ENCODE results near the gene RTBDN. TPM values are rescaled to one million over a fixed set of nuclear protein-coding genes. Genes with fewer than 3 reads are reported as not detected.
A peak's percentile ranks its signal among the peaks of the same experiment; 100 is the strongest.
"Not testable (repeated sequence)": the region's sequence is repeated elsewhere in the genome, so short reads cannot be mapped to it uniquely, and the experiment has no call there.

RTBDN gene
- total RNA-seq, 1 donor from 2014 or later = not detected

- no peak for TF ChIP-seq CTCF (conservative IDR thresholded peaks at IDR 0.05)
- Mint-ChIP-seq H3K4me3 (no peak overlapping the region), H3K9me3 (no peaks in the 10 kb centered on the region), H3K36me3 (no peaks in the 10 kb centered on the region), H3K27ac (no peak overlapping the region), H3K27me3 (peaks cover 9% of the 10 kb centered on the region), H3K4me1 (ENCODE audit: unreplicated experiment) (peaks cover 4% of the 10 kb centered on the region)
- no peak for DNase-seq (ENCODE audit: extremely low spot score, unreplicated experiment)
Observed at GRCh38 chr19:12864143-12864542, 29.8 kb upstream of the RTBDN start.

- no peak overlapping the region for H3K27ac Mint-ChIP-seq
- H3K4me1 Mint-ChIP-seq (ENCODE audit: unreplicated experiment) = no peaks in the 10 kb centered on the region
- no peak for TF ChIP-seq CTCF (conservative IDR thresholded peaks at IDR 0.05)
Observed at GRCh38 chr19:12859546-12859945, 25.2 kb upstream of the RTBDN start.

GRCh38 chr19:12858041-12858928 is 23.9 kb upstream of the RTBDN start:
- Mint-ChIP-seq H3K27ac (no peak overlapping the region), H3K27me3 (peaks cover 5% of the 10 kb centered on the region), H3K9me3 (no peaks in the 10 kb centered on the region), H3K36me3 (no peaks in the 10 kb centered on the region), H3K4me3 (no peak overlapping the region), H3K4me1 (ENCODE audit: unreplicated experiment) (no peaks in the 10 kb centered on the region)
- DNase-seq (ENCODE audit: extremely low spot score, unreplicated experiment) = no peak
- no peak for TF ChIP-seq CTCF (conservative IDR thresholded peaks at IDR 0.05)

More at GRCh38 chr19:12859546-12859945, 25.2 kb upstream of the RTBDN start:
- DNase-seq (ENCODE audit: extremely low spot score, unreplicated experiment) = no peak
- H3K36me3 Mint-ChIP-seq = no peaks in the 10 kb centered on the region
- no peak overlapping the region for H3K4me3 Mint-ChIP-seq
- H3K27me3 Mint-ChIP-seq = peaks cover 9% of the 10 kb centered on the region
- H3K9me3 Mint-ChIP-seq = no peaks in the 10 kb centered on the region

GRCh38 chr19:12856653-12857052 is 22.3 kb upstream of the RTBDN start:
- no peaks in the 10 kb centered on the region for H3K9me3 Mint-ChIP-seq
- peaks cover 3% of the 10 kb centered on the region for H3K27me3 Mint-ChIP-seq
- no peak for DNase-seq (ENCODE audit: extremely low spot score, unreplicated experiment)
- H3K4me1 Mint-ChIP-seq (ENCODE audit: unreplicated experiment) = no peaks in the 10 kb centered on the region
- H3K4me3 Mint-ChIP-seq = no peak overlapping the region
- no peaks in the 10 kb centered on the region for H3K36me3 Mint-ChIP-seq
- no peak for TF ChIP-seq CTCF (conservative IDR thresholded peaks at IDR 0.05)
- no peak overlapping the region for H3K27ac Mint-ChIP-seq

GRCh38 chr19:12847159-12848139 is 13.1 kb upstream of the RTBDN start:
- peak; percentile 95 for DNase-seq (ENCODE audit: extremely low spot score, unreplicated experiment)
- peaks cover 21% of the 10 kb centered on the region for H3K27me3 Mint-ChIP-seq
- H3K27ac Mint-ChIP-seq = no peak overlapping the region
- no peaks in the 10 kb centered on the region for H3K9me3 Mint-ChIP-seq
- H3K4me3 Mint-ChIP-seq = peak overlapping the region; percentile 54
- H3K36me3 Mint-ChIP-seq = no peaks in the 10 kb centered on the region
- peak; percentile 100 for TF ChIP-seq CTCF (conservative IDR thresholded peaks at IDR 0.05)
- H3K4me1 Mint-ChIP-seq (ENCODE audit: unreplicated experiment) = no peaks in the 10 kb centered on the region

- not testable (repeated sequence) for H3K4me3 Mint-ChIP-seq; H3K36me3 Mint-ChIP-seq; H3K9me3 Mint-ChIP-seq; H3K4me1 Mint-ChIP-seq (ENCODE audit: unreplicated experiment); H3K27ac Mint-ChIP-seq; DNase-seq (ENCODE audit: extremely low spot score, unreplicated experiment)
- peaks cover 27% of the 10 kb centered on the region for H3K27me3 Mint-ChIP-seq
Observed at GRCh38 chr19:12846613-12847012, 12.2 kb upstream of the RTBDN start.

All from type B pancreatic cell (in vitro differentiated cells).